ENCODE results near the gene GK2. TPM values are rescaled to one million over a fixed set of nuclear protein-coding genes. Genes with fewer than 3 reads are reported as not detected.

GK2 gene
- total and polyA plus RNA-seq, 4 donors = not detected

- H3K9ac ChIP-seq (ENCODE audit: insufficient read depth in 1 of 2, low read length in 2 of 2) = no peak overlapping the region
- WGBS, 2 donors = 74 to 88% methylated on average over 9 of the region's 9 CpGs
- H3K27me3 ChIP-seq (ENCODE audit: control insufficient read depth in 3 of 3, insufficient read depth in 3 of 3, low read length in 2 of 3) = no peaks in the 10 kb centered on the region
- DNase-seq (no peak), ATAC-seq (ENCODE audit: insufficient read depth, low FRiP score) (no peak)
- no peak overlapping the region for H3K27ac ChIP-seq (ENCODE audit: low read depth in 1 of 2, low read length in 1 of 2)
- no peaks in the 10 kb centered on the region for H3K36me3 ChIP-seq (ENCODE audit: control insufficient read depth in 4 of 4, insufficient read depth in 4 of 4, low read length in 4 of 4)
- no peaks in the 10 kb centered on the region for H3K4me1 ChIP-seq (ENCODE audit: control insufficient read depth in 5 of 5, insufficient read depth in 5 of 5, low read length in 5 of 5)
- peaks cover 0 to 2% (median 0%) of the 10 kb centered on the region in 4 donors for H3K9me3 ChIP-seq (ENCODE audit: control insufficient read depth in 4 of 4, insufficient read depth in 3 of 4, low read length in 3 of 4)
- no peak for TF ChIP-seq CTCF (IDR thresholded peaks at IDR 0.05; ENCODE audit: control extremely low read depth, extremely low read depth)
- no peak overlapping the region for H3K4me3 ChIP-seq
Measured at GRCh38 chr4:79413032-79413885, 5.2 kb upstream of the GK2 start.

- no peak for TF ChIP-seq CTCF (IDR thresholded peaks at IDR 0.05; ENCODE audit: control extremely low read depth, extremely low read depth)
- Histone ChIP-seq H3K4me3 (no peak overlapping the region), H3K9ac (ENCODE audit: insufficient read depth in 1 of 2, low read length in 2 of 2) (no peak overlapping the region), H3K27ac (ENCODE audit: low read depth in 1 of 2, low read length in 1 of 2) (no peak overlapping the region), H3K4me1 (ENCODE audit: control insufficient read depth in 5 of 5, insufficient read depth in 5 of 5, low read length in 5 of 5) (peaks cover 0 to 5% (median 0%) of the 10 kb centered on the region in 5 donors), H3K27me3 (ENCODE audit: control insufficient read depth in 3 of 3, insufficient read depth in 3 of 3, low read length in 2 of 3) (no peaks in the 10 kb centered on the region), H3K36me3 (ENCODE audit: control insufficient read depth in 4 of 4, insufficient read depth in 4 of 4, low read length in 4 of 4) (no peaks in the 10 kb centered on the region), H3K9me3 (ENCODE audit: control insufficient read depth in 4 of 4, insufficient read depth in 3 of 4, low read length in 3 of 4) (peaks cover 0 to 3% (median 0%) of the 10 kb centered on the region in 4 donors)
- no peak for ATAC-seq (ENCODE audit: insufficient read depth, low FRiP score)
- no peak for DNase-seq
Measured at GRCh38 chr4:79404666-79405065, 3.4 kb downstream of the GK2 start.

- Histone ChIP-seq H3K9ac (ENCODE audit: insufficient read depth in 1 of 2, low read length in 2 of 2) (no peak overlapping the region), H3K4me3 (no peak overlapping the region), H3K4me1 (ENCODE audit: control insufficient read depth in 5 of 5, insufficient read depth in 5 of 5, low read length in 5 of 5) (peaks cover 0 to 5% (median 0%) of the 10 kb centered on the region in 5 donors), H3K27me3 (ENCODE audit: control insufficient read depth in 3 of 3, insufficient read depth in 3 of 3, low read length in 2 of 3) (no peaks in the 10 kb centered on the region), H3K36me3 (ENCODE audit: control insufficient read depth in 4 of 4, insufficient read depth in 4 of 4, low read length in 4 of 4) (no peaks in the 10 kb centered on the region), H3K27ac (ENCODE audit: low read depth in 1 of 2, low read length in 1 of 2) (no peak overlapping the region), H3K9me3 (ENCODE audit: control insufficient read depth in 4 of 4, insufficient read depth in 3 of 4, low read length in 3 of 4) (peaks cover 0 to 3% (median 0%) of the 10 kb centered on the region in 4 donors)
- no peak for TF ChIP-seq CTCF (IDR thresholded peaks at IDR 0.05; ENCODE audit: control extremely low read depth, extremely low read depth)
- 88 to 100% methylated on average over 1 of the region's 1 CpG for WGBS, 2 donors
- ATAC-seq (ENCODE audit: insufficient read depth, low FRiP score) = no peak
- DNase-seq = no peak
Measured at GRCh38 chr4:79403356-79403755, 4.7 kb downstream of the GK2 start.

Data from lung (tissue), 12 donors.